Activated naive CD8-positive, alpha-beta T cell treated with anti-CD3 and anti-CD28 coated beads, Interleukin-2, amount 10 ng/mL, durations not matched to agents 7 days and 5 days (primary cell): ENCODE results near the gene TRIM2. TPM values are rescaled to one million over a fixed set of nuclear protein-coding genes. Genes with fewer than 3 reads are reported as not detected.
"Not testable (repeated sequence)": the region's sequence is repeated elsewhere in the genome, so short reads cannot be mapped to it uniquely, and the experiment has no call there.

Experiments
- ATAC-seq: fragments of 150-1000 bp; cut with Tn5 transposase; one replicate; pipeline ENCODE4 v1.10.0; 2021; ENCODE audit warnings: low read depth, moderate library complexity
- POLR2A ChIA-PET: fragments of 350-600 bp; sonication (Branson Sonifier 250); formaldehyde crosslinking; loops from one replicate; lab custom pipeline; 2021; ENCODE audit warnings: antibody characterized with exemption; lab: Charles Lee
- DNase-seq: peaks from one replicate; pipeline ENCODE4 v3.0.0; 2021
- H3K27ac Mint-ChIP-seq: one replicate; pipeline ENCODE4 v1.8.0; 2022; ENCODE audit warnings: mild to moderate bottlenecking, mixed read lengths
- H3K27me3 Mint-ChIP-seq: one replicate; pipeline ENCODE4 v1.8.0; 2022; ENCODE audit warnings: mild to moderate bottlenecking, moderate library complexity, mixed read lengths
- H3K36me3 Mint-ChIP-seq: one replicate; pipeline ENCODE4 v1.8.0; 2021; ENCODE audit warnings: mild to moderate bottlenecking, mixed read lengths
- H3K4me1 Mint-ChIP-seq: one replicate; pipeline ENCODE4 v1.8.0; 2021; ENCODE audit warnings: mixed read lengths
- H3K4me3 Mint-ChIP-seq: one replicate; pipeline ENCODE4 v1.8.0; 2022; ENCODE audit warnings: mild to moderate bottlenecking, moderate library complexity, mixed read lengths
- H3K9me3 Mint-ChIP-seq: one replicate; pipeline ENCODE4 v1.8.0; 2021; ENCODE audit warnings: mixed read lengths
- total RNA-seq, 2 experiments: library from RNA; stranded (reverse); gene quantifications; one replicate each; pipeline ENCODE4 v1.2.3, GENCODE V29; 2021

Gene TRIM2
- total RNA-seq, result under 1 TPM; 0.62 to 0.75 TPM

DNA sequence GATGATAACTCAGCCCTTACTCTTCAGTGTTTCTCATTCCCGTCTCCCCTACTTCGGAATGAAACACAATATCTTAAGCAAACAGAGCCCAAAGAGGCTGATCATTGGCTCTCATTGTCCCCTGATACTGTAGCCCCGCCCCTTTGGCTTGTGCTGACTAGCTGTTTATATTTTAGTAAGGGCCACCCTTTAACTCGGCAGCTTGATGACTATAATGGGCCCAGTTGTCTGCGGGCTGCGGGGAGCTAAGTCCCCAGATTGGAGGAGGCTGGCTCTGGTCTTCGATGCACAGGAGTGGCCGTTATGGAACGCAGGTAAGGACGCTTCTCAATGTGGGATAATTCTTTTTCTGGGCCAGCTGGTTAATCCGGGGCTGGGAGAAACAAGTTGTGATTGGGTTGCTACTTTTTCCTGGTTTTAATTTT is at the start of gene TRIM2:
TRIM2 (plus strand) TSS at position 197 of the 425 bp plus-strand sequence; CDS start at position 285, 88 bp downstream.
- no peak for DNase-seq
- Mint-ChIP-seq H3K4me1 (peaks cover 16% of the 10 kb centered on the region), H3K9me3 (no peaks in the 10 kb centered on the region), H3K27me3 (peaks cover 12% of the 10 kb centered on the region), H3K27ac (no peak within 1 kb of the TSS), H3K36me3 (no peaks in the 10 kb centered on the region), H3K4me3 (peak within 1 kb of the TSS; percentile 40)
- POLR2A ChIA-PET, result no interaction called here
- ATAC-seq, result no peak

DNA sequence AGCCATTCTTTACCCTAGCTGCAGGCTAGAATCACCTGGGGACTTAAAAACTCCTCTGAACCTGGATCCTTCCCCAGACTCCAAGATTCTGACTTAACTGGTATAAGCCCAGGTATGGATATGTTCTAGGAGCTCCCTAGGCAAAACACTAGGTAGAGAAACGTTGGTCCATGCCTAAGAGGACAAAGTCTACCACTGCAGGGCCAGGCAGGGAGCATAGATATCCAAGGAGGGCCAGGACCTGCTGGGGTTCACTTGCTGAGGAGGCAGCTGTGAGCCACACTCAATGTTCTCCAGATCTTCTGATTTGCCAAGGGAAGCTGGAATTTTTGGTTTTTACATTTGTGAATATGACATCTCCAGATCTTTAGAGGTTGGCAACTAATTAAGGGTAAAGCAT is 48.6 kb upstream of the TRIM2 start:
- Mint-ChIP-seq H3K4me1 (peaks cover 24% of the 10 kb centered on the region), H3K9me3 (no peaks in the 10 kb centered on the region), H3K36me3 (no peaks in the 10 kb centered on the region), H3K27ac (no peak overlapping the region), H3K4me3 (no peak overlapping the region), H3K27me3 (peaks cover 33% of the 10 kb centered on the region)
- DNase-seq, result no peak
- no peak for ATAC-seq
- POLR2A ChIA-PET, result no interaction called here

DNA sequence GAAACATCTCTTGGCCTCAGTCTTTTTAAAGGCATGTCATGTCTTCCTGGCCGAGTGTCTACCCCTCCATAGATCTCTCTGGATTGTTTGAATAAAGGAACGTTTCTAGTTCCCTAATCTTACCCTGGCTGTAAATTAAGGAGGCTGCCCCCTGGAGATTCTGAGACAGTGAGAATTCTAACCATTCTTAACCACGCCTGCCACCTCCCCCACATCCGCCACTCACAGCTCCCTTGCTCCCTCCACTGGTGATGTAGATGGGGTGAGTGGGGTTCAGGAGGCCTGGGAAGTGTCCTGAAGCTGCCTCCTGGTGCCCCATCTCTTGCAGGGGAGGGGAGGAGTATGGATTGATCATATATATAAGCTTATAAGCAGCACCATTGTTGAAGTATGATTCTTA is 48.0 kb upstream of the TRIM2 start:
- DNase-seq (no peak), ATAC-seq (peak; percentile 20)
- POLR2A ChIA-PET, result no interaction called here
- Mint-ChIP-seq H3K27me3 (peaks cover 27% of the 10 kb centered on the region), H3K36me3 (no peaks in the 10 kb centered on the region), H3K27ac (no peak overlapping the region), H3K4me1 (peaks cover 24% of the 10 kb centered on the region), H3K9me3 (no peaks in the 10 kb centered on the region), H3K4me3 (no peak overlapping the region)

DNA sequence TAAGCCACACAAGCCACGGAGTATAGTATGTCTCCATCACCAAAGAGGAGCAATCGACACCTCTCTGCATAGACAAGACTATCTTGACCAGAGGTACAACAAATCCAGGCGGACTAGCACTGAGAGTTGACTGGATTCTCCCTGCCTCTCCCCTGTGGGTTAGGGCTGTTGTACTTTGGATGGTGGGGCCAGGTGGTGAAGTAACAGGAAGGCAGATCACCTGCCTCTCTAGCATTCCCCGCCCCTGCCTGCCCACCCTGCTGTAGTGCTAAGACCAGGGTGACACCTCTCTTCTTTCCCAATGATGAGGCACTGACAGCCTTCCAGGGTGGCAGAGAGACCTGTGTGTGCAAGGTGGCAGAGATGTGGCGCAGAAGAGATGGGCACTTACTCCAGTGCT is 47.5 kb upstream of the TRIM2 start:
- H3K4me3 Mint-ChIP-seq, result no peak overlapping the region
- POLR2A ChIA-PET, result no interaction called here
- H3K36me3 Mint-ChIP-seq, result no peaks in the 10 kb centered on the region
- no peak overlapping the region for H3K27ac Mint-ChIP-seq
- no peaks in the 10 kb centered on the region for H3K9me3 Mint-ChIP-seq
- no peak for ATAC-seq
- no peak for DNase-seq
- peaks cover 24% of the 10 kb centered on the region for H3K4me1 Mint-ChIP-seq
- H3K27me3 Mint-ChIP-seq, result peaks cover 23% of the 10 kb centered on the region

DNA sequence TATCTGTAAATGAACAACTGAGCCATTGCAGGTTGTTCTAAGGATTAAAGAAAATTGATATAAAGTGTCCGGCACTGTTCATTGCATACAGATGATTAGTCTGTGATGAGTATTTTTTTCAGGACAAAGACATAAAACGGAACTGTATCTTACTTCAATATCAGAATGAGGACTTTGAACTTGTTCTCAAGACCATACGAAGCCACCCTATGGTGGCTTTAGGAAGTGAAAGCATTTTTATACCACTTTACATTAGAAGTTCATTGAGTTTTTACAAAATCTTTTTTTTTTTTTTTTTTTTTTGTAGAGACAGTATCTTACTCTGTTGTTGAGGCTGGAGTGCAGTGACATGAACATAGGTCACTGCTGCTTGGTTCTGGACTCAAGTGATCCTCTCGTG is 45.2 kb upstream of the TRIM2 start:
- Mint-ChIP-seq H3K27ac (no peak overlapping the region), H3K27me3 (peaks cover 10% of the 10 kb centered on the region), H3K4me3 (no peak overlapping the region), H3K4me1 (peaks cover 10% of the 10 kb centered on the region), H3K9me3 (no peaks in the 10 kb centered on the region), H3K36me3 (no peaks in the 10 kb centered on the region)
- POLR2A ChIA-PET, result interaction anchor here (0.8 kb wide), 1 partner anchor 16 kb away, joined by 3 read pairs; no protein-coding TSS in a partner anchor
- ATAC-seq (no peak), DNase-seq (no peak)

DNA sequence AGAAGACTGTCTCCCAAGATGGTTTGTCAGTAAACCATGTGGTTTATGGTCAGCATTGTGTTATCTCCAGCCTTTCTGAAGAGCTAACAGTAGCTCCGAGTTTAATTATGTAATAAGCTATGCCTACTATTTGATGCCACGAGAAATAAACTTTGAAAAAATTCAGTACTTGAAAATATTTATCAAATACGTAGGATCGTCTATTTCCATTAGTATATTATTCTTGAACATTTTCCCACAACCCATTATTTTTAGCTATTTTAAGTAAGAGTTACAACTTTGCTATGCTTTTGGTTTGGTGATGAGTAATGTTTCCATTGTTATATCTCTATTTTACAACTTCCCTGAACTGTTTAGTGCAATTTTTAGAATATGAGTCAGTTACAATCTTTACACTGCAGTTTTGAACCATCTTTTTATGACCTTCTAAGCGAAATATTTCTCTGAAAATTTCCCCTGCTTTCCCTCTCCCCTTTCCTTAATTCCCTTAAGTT is 44.5 kb upstream of the TRIM2 start:
- Mint-ChIP-seq H3K9me3 (no peaks in the 10 kb centered on the region), H3K36me3 (no peaks in the 10 kb centered on the region), H3K27ac (no peak overlapping the region), H3K27me3 (peaks cover 13% of the 10 kb centered on the region), H3K4me3 (no peak overlapping the region), H3K4me1 (peaks cover 8% of the 10 kb centered on the region)
- ATAC-seq (no peak), DNase-seq (no peak)
- POLR2A ChIA-PET, result no interaction called here

DNA sequence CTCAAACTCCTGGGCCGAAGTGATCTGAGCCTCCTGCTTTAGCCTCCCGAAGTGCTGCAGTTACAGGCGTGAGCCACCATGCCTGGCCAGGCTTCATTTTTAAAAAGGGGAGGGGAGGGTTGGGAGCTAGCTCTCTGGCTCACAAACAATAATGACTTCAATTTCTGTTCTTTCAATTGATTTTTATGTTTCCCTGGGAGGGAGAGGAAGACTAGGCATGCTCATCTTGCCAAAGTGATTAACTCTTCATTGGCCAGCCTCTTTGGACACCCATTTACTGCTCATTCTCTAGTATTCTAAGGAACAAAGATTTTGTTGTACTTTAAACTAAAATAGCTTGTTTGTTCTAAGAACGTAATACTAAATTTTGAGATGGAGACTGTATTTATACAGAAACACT is 43.4 kb upstream of the TRIM2 start:
- Mint-ChIP-seq H3K27ac (no peak overlapping the region), H3K9me3 (no peaks in the 10 kb centered on the region), H3K4me1 (peaks cover 7% of the 10 kb centered on the region), H3K27me3 (peaks cover 11% of the 10 kb centered on the region), H3K4me3 (no peak overlapping the region), H3K36me3 (no peaks in the 10 kb centered on the region)
- ATAC-seq (no peak), DNase-seq (no peak)
- POLR2A ChIA-PET, result no interaction called here

DNA sequence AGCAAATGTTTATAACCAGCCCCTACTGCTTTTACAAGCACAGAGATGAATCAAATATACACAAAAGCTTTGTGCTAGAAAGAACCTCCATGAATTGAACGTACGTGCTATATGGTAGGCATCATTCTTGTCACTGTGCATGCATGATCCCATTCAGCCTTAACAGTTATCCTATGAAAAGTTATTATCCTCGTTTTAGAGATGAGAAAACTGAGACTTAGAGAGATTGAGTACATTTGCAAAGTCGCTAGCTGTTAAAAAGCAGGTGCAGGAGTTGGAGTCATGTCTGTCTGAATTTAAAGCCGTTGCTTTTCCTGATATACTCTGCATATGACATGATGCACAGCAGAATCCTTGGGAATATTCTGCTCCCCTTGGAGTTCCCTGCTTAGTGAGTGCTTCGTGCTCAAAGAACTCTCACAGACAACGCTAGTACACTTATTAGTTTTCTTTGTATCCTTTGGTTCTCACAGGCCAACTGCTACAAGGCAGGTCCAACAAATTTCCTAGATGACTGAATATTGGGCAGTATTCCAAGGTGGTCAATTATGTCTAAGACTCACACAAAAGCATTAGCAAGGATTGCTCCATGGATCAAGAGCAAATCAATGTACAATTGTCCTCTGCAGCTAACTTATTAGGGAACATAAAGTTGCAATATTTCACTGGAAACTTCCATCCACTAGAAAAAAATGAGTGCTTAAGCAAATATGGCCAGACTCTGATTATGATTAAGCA is 42.8 kb upstream of the TRIM2 start:
- Mint-ChIP-seq H3K4me3 (no peak overlapping the region), H3K9me3 (no peaks in the 10 kb centered on the region), H3K36me3 (no peaks in the 10 kb centered on the region), H3K27ac (no peak overlapping the region), H3K4me1 (peaks cover 1% of the 10 kb centered on the region), H3K27me3 (peaks cover 15% of the 10 kb centered on the region)
- ATAC-seq (no peak), DNase-seq (no peak)
- POLR2A ChIA-PET, result no interaction called here

DNA sequence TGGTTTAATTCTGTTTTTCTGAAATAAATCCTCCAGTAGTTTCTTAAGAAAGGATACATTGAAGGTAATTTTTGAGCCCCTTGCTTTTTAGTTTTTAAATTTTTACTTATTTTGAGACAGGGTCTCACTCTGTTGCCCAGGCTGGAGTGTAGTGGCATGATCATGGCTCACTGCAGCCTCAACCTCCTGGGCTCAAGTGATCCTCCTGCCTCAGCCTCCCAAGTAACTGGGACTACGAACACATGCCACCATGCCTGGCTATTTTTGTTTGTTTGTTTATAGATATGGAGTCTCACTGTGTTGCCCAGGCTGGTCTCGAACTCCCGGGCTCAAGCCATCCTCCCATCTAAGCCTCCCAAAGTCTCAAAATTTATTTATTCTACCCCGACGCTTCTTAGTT is 39.0 kb upstream of the TRIM2 start:
- ATAC-seq, H3K27ac Mint-ChIP-seq, H3K4me1 Mint-ChIP-seq, POLR2A ChIA-PET, H3K4me3 Mint-ChIP-seq, DNase-seq, H3K36me3 Mint-ChIP-seq, H3K9me3 Mint-ChIP-seq: not testable (repeated sequence)
- peaks cover 25% of the 10 kb centered on the region for H3K27me3 Mint-ChIP-seq

DNA sequence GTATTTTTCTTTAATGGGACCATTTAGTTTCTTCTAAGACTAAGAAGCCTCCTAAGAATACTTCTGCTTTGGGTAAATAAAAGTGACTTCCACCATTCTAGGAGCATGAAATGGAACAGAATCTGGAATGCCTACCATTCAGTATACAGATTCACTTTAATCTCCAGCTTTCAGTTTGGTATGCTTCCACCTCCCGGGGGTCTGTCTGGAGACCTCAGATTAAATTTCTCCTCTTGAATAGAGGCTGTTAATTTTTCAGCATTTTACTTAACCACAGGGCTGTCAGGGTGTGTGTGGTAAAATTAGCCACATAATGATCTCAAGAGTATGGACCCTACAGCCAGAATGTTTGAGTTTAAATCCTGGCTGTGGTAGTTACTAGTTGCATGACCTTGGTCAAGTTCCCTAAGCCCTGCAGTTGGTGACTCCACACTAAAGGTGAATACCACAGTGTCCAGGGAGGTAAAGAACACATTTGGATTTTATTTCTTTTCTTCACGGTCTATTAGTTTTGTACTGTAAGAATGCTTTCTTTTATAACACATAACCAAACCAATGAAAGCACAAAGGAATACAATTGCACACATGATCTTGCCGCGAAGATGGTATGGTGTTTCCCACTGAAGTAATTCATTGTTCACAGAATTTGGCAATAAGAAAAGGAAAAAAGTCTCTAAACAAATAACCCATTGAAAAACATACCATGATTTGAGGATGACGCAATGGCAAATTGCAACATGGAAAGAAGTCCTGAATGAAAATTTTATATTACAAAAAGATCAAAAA is 37.3 kb upstream of the TRIM2 start:
- Mint-ChIP-seq H3K36me3 (no peaks in the 10 kb centered on the region), H3K4me3 (no peak overlapping the region), H3K27me3 (peaks cover 25% of the 10 kb centered on the region), H3K9me3 (no peaks in the 10 kb centered on the region), H3K27ac (no peak overlapping the region), H3K4me1 (no peaks in the 10 kb centered on the region)
- no peak for ATAC-seq
- POLR2A ChIA-PET, result no interaction called here
- DNase-seq, result no peak

DNA sequence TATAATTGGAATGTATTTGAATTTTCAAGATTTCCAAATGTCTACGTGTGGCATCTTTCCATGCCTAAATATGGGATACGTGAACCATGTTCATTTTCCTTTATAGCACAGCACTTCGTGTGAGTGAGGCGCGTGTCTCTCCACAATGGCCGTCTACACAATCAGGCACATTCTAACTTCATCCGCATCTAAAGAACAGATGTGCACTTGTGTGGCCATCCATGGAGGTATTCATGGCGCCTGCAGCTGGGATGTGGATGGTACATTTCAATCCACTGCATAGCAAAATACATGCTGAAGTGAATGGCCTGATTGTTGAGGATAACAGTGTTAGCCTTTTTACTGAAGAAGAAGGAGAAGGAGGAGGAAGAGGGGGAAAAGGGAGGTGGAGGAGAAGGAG is 34.5 kb upstream of the TRIM2 start:
- Mint-ChIP-seq H3K27ac (no peak overlapping the region), H3K9me3 (no peaks in the 10 kb centered on the region)

DNA sequence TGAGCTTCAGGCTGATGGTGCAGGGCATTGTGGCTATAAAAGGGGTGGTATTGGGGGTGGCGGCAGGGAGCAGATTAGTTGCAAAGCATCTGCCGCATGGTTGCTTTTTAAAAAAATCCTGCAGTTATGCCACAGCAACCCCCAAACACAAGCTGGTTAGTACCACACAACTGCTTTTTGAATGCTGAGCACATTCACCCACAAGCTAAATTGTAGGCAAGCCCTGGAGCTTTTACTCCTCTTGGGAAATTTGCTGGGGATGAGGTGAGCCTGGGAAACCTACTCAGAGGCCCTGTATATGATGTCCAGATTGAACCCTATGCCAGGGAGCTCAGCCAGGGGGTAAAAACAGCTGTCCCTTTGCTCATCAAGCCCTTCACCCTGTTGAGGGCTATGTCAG is 33.8 kb upstream of the TRIM2 start:
- H3K4me1 Mint-ChIP-seq, result no peaks in the 10 kb centered on the region
- H3K27ac Mint-ChIP-seq, result no peak overlapping the region
- no peak overlapping the region for H3K4me3 Mint-ChIP-seq
- ATAC-seq (no peak), DNase-seq (no peak)
- H3K27me3 Mint-ChIP-seq, result peaks cover 19% of the 10 kb centered on the region
- H3K36me3 Mint-ChIP-seq, result no peaks in the 10 kb centered on the region
- POLR2A ChIA-PET, result no interaction called here
- no peaks in the 10 kb centered on the region for H3K9me3 Mint-ChIP-seq

More for the DNA sequence above, 34.5 kb upstream of the TRIM2 start:
- POLR2A ChIA-PET, result no interaction called here
- no peak for ATAC-seq
- Mint-ChIP-seq H3K27me3 (peaks cover 21% of the 10 kb centered on the region), H3K4me3 (no peak overlapping the region), H3K4me1 (no peaks in the 10 kb centered on the region), H3K36me3 (no peaks in the 10 kb centered on the region)
- DNase-seq, result no peak

DNA sequence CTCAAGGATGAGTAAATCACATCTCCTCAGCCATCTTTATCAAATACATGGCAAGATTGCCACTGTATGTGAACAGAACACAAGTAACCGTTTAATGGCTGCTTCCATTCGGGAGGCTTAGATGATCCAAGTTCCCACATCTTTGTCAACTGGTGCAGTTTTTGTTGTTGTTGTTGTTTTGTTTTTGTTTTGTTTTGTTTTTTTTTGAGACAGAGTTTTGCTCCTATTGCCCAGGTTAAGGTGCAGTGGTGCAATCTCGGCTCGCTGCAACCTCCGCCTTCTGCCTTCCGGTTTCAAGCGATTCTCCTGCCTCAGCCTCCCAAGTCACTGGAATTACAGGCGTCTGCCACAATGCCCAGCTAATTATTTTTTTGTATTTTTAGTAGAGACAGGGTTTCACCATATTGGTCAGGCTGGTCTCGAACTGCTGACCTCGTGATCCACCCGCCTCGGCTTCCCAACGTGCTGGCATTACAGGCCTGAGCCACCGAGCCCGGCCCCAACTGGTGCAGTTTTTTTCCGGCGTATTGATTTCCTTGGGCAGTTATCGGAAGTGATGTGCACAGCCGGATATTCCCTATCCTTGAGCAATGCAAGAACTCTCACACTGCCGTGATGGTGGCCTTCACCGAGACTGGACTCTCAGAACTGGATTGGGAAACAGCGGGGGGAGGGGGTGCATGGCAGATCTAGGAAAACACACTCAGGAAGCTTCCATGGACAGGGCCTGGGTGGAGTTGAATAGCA is 29.2 kb upstream of the TRIM2 start:
- no peaks in the 10 kb centered on the region for H3K9me3 Mint-ChIP-seq
- ATAC-seq, result no peak
- H3K36me3 Mint-ChIP-seq, result no peaks in the 10 kb centered on the region
- no peak for DNase-seq
- H3K27me3 Mint-ChIP-seq, result peaks cover 8% of the 10 kb centered on the region
- POLR2A ChIA-PET, result no interaction called here
- no peak overlapping the region for H3K27ac Mint-ChIP-seq
- no peaks in the 10 kb centered on the region for H3K4me1 Mint-ChIP-seq
- no peak overlapping the region for H3K4me3 Mint-ChIP-seq
